ENCODE data around the gene SAMD4A.

Gene SAMD4A

DNA sequence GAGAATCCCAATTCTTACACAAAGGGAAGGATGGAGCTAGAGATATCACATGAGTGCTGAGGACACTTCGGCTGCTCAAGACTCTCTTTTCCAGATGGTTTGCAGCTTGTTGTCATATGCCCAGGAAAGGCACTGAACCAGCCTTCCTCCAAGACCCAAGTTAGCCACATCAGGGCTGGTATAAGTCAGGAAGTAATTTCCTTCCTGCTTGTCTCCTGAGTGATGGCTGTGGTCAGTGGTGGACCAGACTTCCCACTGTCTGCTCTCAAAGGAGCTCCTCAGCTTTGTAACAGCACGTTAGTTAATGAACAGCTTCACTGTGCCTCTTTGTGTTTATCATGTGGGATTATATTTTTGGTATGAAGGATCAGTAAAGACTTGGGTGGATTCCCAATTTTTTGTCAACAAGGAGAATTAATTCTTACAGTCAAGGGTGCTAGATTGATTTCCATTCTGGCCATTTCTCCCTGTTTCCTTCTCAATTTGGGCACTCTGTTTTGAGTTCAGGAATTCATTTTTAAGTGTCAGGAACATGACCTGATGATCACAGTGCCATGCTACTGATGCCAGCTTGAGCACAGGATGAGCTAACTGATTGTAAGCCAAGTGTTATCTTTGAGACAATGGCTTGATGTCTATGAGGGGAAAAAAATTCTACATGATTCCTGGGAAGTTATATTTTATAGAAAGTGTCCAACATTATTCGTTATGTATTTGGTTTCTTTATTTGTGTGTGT, 189.9 kb downstream of the SAMD4A start:
- DNase-seq (ENCODE audit: low read depth in 1 of 2, low spot score in 1 of 2) = no peak
- TF ChIP-seq JUND (IDR thresholded peaks at IDR 0.05; ENCODE audit: low read depth) = no peak
- in situ Hi-C loops (cut with HindIII; ENCODE audit: low pct_unique_long_range_greater_than_20kb, low sequenced_read_pairs) = no loop called here

DNA sequence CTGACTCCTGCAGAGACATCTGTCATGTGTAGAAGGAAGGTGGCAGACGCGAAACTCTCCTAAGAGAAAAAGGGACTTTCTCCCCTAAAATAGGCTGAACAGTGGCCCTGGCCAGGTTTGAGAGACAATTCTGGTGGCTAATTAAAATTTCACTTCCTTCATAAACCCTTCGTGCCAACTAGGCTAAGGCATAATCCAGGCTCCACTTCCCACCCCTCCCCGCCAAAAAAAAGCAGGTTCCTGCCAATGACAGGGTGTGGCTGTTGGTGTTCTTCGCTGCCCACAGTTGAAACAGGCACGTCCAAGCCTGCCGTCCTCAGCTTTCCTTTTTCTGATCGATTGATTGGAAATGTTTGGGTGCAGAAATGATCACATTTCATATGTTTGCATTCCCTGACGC, 191.1 kb downstream of the SAMD4A start:
- DNase-seq (ENCODE audit: low read depth in 1 of 2, low spot score in 1 of 2) = no peak
- TF ChIP-seq JUND (IDR thresholded peaks at IDR 0.05; ENCODE audit: low read depth) = no peak
- in situ Hi-C loops (cut with HindIII; ENCODE audit: low pct_unique_long_range_greater_than_20kb, low sequenced_read_pairs) = no loop called here

DNA sequence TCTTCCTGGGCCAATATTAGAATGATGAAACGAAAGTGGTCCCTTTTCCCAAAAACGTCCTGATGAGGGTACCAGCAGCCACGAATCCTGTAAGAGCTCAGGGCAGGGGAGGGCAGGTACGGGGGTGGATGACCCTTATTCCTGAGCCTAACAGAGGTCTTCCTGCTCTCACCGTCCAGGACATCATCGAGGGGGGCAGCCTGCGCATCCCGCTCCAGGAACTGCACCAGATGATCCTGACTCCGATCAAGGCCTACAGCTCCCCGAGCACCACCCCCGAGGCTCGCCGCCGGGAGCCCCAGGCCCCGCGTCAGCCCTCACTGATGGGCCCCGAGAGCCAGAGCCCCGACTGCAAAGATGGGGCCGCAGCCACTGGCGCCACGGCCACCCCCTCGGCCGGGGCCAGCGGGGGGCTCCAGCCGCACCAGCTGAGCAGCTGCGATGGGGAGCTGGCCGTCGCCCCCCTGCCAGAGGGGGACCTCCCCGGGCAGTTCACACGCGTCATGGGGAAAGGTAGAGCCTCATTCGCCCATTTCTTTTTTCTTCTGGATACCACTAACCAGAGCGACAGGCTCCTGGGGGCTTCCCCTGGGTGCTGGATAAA, 193.2 kb downstream of the SAMD4A start:
- DNase-seq (ENCODE audit: low read depth in 1 of 2, low spot score in 1 of 2) = no peak
- in situ Hi-C loops (cut with HindIII; ENCODE audit: low pct_unique_long_range_greater_than_20kb, low sequenced_read_pairs) = no loop called here
- TF ChIP-seq JUND (IDR thresholded peaks at IDR 0.05; ENCODE audit: low read depth) = no peak

DNA sequence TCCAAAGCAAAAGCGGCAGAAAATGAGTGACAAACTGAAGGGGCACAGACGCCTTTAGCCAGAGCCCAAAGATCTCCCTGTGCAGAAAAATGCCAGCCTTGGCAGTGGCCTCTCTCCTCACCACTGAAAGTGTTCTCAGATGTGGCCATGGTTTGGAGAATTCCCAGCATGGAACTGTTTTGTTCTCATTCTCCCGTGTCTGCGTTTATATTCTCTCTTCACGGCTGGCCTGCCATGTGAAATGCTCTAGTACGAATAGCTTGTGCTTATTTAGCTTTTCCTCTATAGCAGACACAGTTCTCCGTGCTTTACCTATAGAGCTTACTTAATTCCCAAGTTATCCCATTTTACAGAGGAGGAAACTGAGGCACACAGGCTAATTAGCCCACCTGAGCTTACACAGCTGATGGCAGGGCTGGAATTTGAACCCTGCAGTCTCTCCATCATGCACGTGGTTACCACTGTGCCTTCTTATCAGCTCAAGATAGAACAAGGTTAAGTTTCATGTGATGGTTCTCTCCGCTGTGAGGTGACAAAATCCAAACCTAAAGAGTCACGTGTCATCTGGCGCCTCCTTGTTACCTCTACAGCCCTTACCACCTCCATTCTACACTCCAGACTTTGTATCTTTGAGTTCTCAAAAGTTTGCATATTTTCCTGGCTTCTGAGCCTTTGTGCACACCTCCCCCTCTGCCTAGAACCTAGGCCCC, 194.1 kb downstream of the SAMD4A start:
- no peak for DNase-seq (ENCODE audit: low read depth in 1 of 2, low spot score in 1 of 2)
- TF ChIP-seq JUND (IDR thresholded peaks at IDR 0.05; ENCODE audit: low read depth) = no peak
- in situ Hi-C loops (cut with HindIII; ENCODE audit: low pct_unique_long_range_greater_than_20kb, low sequenced_read_pairs) = no loop called here

DNA sequence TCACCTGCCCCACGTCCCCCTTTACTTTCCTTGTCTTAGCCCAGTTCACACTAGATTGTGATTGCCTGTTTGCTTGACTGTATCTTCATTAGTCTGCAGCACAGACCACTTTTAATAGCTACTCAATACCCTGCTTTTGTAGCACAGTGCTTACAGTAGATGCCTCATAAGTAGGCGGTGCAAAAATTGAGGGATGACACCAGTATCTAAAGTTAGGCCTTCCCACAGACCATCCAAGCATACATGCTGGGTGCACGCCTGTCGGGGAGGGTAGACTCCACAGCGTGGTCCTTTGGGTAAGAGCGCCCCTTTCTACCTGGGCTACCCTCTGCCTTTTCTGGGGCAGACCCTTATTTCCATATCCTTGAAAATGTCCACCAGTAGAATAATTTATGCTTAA, 194.9 kb downstream of the SAMD4A start:
- in situ Hi-C loops (cut with HindIII; ENCODE audit: low pct_unique_long_range_greater_than_20kb, low sequenced_read_pairs) = no loop called here
- DNase-seq (ENCODE audit: low read depth in 1 of 2, low spot score in 1 of 2) = no peak
- no peak for TF ChIP-seq JUND (IDR thresholded peaks at IDR 0.05; ENCODE audit: low read depth)

DNA sequence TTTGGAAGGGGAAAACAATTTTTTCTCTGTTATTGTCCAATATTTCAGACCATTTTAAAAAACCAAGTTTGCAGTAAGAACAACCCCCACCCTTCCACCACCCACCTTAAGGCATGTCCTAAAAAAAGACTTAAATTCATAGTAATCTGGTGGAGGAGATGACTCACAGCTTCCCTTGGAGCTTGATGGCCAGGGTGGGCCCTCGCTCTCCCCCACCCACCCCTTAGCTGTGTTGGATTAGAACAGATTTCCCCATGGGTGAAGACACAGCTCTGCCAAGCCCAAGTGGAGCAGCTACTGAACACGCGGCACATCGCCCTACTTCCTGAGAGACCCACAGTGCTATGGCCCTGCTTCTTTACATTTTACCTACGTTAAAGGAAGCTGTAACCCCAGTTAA, 195.4 kb downstream of the SAMD4A start:
- no peak for DNase-seq (ENCODE audit: low read depth in 1 of 2, low spot score in 1 of 2)
- no peak for TF ChIP-seq JUND (IDR thresholded peaks at IDR 0.05; ENCODE audit: low read depth)
- in situ Hi-C loops (cut with HindIII; ENCODE audit: low pct_unique_long_range_greater_than_20kb, low sequenced_read_pairs) = no loop called here

DNA sequence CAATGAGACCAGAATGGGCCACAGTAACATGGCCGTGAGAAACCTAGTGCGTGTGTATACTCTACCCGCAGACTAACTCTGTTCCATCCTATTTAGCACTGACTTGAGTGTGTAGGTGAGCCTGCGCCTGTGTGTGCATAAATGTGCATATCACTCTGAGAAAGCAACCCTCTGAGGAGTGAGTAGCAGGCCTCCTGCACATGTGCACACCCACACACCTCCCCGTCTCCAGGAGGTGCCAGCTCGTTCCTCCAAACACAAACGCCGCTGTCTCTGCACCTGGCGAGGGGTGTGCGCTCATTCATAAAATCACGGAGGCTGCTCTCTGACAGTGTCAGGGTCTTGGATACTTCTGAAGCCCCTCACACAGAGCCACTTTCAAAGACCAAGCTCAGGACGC, 196.8 kb downstream of the SAMD4A start:
- TF ChIP-seq JUND (IDR thresholded peaks at IDR 0.05; ENCODE audit: low read depth) = no peak
- no peak for DNase-seq (ENCODE audit: low read depth in 1 of 2, low spot score in 1 of 2)
- in situ Hi-C loops (cut with HindIII; ENCODE audit: low pct_unique_long_range_greater_than_20kb, low sequenced_read_pairs) = no loop called here

DNA sequence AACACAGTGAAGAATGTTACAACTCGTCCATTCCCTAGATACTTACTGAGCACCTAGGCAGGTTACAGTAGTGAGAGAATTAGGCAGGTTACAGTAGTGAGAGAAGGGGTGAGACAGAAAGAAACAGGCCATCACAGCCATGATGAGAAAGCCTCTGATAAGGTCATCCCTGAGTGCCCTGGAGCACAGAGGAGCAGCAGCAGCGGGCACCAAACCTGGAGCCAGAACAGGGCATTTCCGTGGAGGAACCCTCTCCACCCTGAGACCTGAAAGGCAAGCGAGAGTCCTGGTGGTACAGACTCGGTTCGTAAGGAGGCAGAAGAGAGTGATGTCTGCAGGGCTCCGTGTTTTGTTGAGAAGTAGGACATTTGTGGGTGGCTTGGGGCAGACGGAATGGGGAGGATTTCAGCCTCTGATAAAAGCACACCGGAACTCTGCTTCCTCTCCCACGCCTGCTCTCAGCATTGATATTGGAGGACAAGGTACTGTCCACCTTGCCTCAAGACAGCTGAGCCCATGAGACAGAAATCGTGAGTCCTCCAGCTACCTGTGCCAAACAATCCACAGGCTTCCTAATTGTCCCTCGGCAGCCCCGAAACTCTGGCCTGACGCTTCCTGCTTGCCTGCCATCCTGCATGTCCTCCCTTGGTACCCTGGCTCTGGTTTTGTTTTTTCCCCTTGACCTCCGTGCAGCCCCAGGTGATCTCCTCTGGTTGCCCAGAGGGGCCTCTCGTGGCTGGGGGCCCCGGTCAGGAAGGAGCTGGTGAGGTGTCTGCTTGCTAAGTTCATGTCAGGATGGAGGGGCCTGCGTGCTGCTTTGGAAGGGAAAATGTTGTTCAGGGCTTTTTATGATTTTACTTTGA, 199.6 kb downstream of the SAMD4A start:
- DNase-seq (ENCODE audit: low read depth in 1 of 2, low spot score in 1 of 2) = no peak
- in situ Hi-C loops (cut with HindIII; ENCODE audit: low pct_unique_long_range_greater_than_20kb, low sequenced_read_pairs) = no loop called here
- no peak for TF ChIP-seq JUND (IDR thresholded peaks at IDR 0.05; ENCODE audit: low read depth)

DNA sequence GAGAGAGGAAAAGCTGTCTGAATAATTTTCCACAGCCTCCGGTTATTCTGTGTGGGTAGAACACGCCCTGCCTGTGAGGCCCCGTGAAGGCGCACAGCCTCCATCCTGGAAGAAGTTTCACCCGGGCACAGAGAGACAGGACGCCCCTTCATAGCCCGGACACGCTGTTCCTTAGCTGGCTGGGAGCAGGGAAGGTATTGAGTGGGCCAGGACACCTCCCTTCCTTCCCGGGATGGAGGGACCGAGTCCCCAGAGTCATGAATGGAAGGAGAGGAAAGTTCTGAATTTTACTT, 200.2 kb downstream of the SAMD4A start:
- DNase-seq (ENCODE audit: low read depth in 1 of 2, low spot score in 1 of 2) = no peak
- no peak for TF ChIP-seq JUND (IDR thresholded peaks at IDR 0.05; ENCODE audit: low read depth)
- in situ Hi-C loops (cut with HindIII; ENCODE audit: low pct_unique_long_range_greater_than_20kb, low sequenced_read_pairs) = no loop called here

DNA sequence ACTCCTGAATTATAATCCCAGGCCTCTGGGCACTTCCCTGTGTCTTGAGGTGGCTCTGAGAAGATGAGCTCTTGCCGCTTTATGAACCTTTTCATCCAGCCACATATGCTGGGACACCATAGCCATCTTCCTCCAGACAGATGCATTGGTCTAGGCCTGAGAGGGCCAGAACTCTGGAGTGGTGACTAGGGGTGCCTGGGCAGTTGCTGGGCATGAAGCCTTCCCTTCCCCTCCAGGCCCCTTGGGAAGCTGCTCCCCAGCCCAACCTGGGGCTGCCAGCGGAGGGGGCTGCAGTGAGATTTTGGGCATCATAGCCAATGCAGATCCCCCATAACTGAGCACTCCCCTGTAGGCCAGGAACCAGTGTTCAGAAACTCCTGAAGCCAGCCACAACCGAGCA, 200.5 kb downstream of the SAMD4A start:
- no peak for DNase-seq (ENCODE audit: low read depth in 1 of 2, low spot score in 1 of 2)
- in situ Hi-C loops (cut with HindIII; ENCODE audit: low pct_unique_long_range_greater_than_20kb, low sequenced_read_pairs) = no loop called here
- TF ChIP-seq JUND (IDR thresholded peaks at IDR 0.05; ENCODE audit: low read depth) = no peak

DNA sequence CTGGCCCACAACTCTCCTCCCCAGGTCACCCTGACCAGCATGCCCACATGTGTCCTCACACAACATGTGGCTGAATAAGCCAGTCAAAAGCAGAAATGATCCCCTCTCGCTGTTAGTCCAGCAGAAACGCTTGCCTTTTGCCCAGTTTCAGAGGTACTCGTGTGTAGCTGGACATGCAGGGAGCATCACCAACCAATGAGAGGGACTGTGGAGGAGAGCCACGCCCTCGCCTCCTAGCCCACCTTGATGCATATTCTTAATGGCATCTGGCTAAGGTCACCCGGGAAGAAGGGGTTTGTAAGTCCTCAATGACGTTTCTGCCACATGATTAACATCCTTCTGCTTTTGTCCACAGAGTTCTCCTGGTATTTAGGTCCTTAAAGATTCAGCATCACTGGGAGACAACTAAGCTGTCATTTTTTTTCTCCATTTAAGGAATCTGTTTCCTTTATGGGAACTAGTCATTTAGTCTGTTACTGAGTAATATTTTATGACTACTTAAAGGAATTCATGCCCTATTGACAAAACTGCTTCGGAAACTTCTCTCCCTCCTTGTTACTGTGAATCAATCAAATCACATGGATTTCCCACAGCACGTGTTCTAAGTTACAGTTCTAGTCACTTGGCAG, 201.7 kb downstream of the SAMD4A start:
- TF ChIP-seq JUND (IDR thresholded peaks at IDR 0.05; ENCODE audit: low read depth) = no peak
- in situ Hi-C loops (cut with HindIII; ENCODE audit: low pct_unique_long_range_greater_than_20kb, low sequenced_read_pairs) = no loop called here
- DNase-seq (ENCODE audit: low read depth in 1 of 2, low spot score in 1 of 2) = no peak

Data from T47D (cell line).